HEK293 (cell line): Measurements from ENCODE around the gene SCNN1A.

Experiments
- CTCF ChIA-PET: fragments of 350-600 bp; formaldehyde crosslinking; extraction: SDS; loops from one replicate; lab custom pipeline; 2021; ENCODE audit warnings: antibody characterized with exemption; lab: Yijun Ruan, JAX
- POLR2A ChIA-PET: fragments of 300-600 bp; formaldehyde crosslinking; extraction: SDS; loops from one replicate; lab custom pipeline; 2020; ENCODE audit warnings: antibody characterized with exemption, inconsistent platforms; lab: Yijun Ruan, JAX
- H3K27ac ChIP-seq: fragments of 200-500 bp; sonication (Bioruptor generic); 2 replicates; pipeline ENCODE4 v1.5.1; 2014; ENCODE audit warnings: low read depth, low read length, control low read depth, inconsistent platforms; ENCODE audit errors: extremely low read depth
- H3K36me3 ChIP-seq, 2 experiments: fragments of 200-500 bp in 1 of 2; sonication (Bioruptor generic) in 1 of 2; 1 replicate in 1 of 2; 2 replicates in 1 of 2; pipeline ENCODE4 v1.5.1; 2014 to 2017; ENCODE audit warnings: inconsistent platforms in 2 of 2, low read length in 2 of 2; ENCODE audit not compliant: control insufficient read depth in 2 of 2, insufficient read depth in 1 of 2
- H3K4me1 ChIP-seq: fragments of 200-500 bp; sonication (Bioruptor generic); 2 replicates; pipeline ENCODE4 v1.5.1; 2014; ENCODE audit warnings: mild to moderate bottlenecking, low read length, inconsistent platforms; ENCODE audit not compliant: control insufficient read depth, insufficient read depth
- H3K4me3 ChIP-seq: 2 replicates; pipeline ENCODE4 v1.5.1; 2011; ENCODE audit warnings: low read depth, mild to moderate bottlenecking, control low read depth, low read length, moderate library complexity
- H3K9me3 ChIP-seq: fragments of 200-500 bp; sonication (Bioruptor generic); 2 replicates; pipeline ENCODE4 v1.5.1; 2014; ENCODE audit warnings: low read depth, low read length, inconsistent platforms; ENCODE audit not compliant: control insufficient read depth, insufficient read depth
- AEBP2 ChIP-seq: fragments of 450-650 bp; formaldehyde crosslinking; IDR thresholded peaks from 2 replicates; pipeline ENCODE4 v1.5.1; 2016; ENCODE audit warnings: missing biosample characterization, missing genetic modification characterization, borderline replicate concordance
- KLF1 ChIP-seq: fragments of 450-650 bp; formaldehyde crosslinking; IDR thresholded peaks from 2 replicates; pipeline ENCODE4 v1.5.1; 2016; ENCODE audit warnings: missing biosample characterization, missing genetic modification characterization
- KLF10 ChIP-seq: fragments of 450-650 bp; IDR thresholded peaks from 2 replicates; pipeline ENCODE4 v1.5.1; 2018; ENCODE audit warnings: missing biosample characterization, mild to moderate bottlenecking, missing genetic modification characterization
- PATZ1 ChIP-seq: fragments of 450-650 bp; formaldehyde crosslinking; IDR thresholded peaks from 2 replicates; pipeline ENCODE4 v1.5.1; 2016; ENCODE audit warnings: missing biosample characterization, missing genetic modification characterization
- RBAK ChIP-seq: fragments of 450-650 bp; formaldehyde crosslinking; IDR thresholded peaks from 2 replicates; pipeline ENCODE4 v1.5.1; 2016; ENCODE audit warnings: missing biosample characterization, missing genetic modification characterization
- TSHZ1 ChIP-seq: fragments of 450-650 bp; formaldehyde crosslinking; IDR thresholded peaks from 2 replicates; pipeline ENCODE4 v1.5.1; 2016; ENCODE audit warnings: missing biosample characterization, missing genetic modification characterization, borderline replicate concordance
- ZFHX2 ChIP-seq: fragments of 450-650 bp; formaldehyde crosslinking; conservative IDR thresholded peaks from 2 replicates; pipeline ENCODE4 v1.5.1; 2016; ENCODE audit warnings: missing biosample characterization, missing genetic modification characterization
- ZNF184 ChIP-seq: fragments of 450-650 bp; IDR thresholded peaks from 2 replicates; pipeline ENCODE4 v1.5.1; 2018; ENCODE audit warnings: missing biosample characterization, mild to moderate bottlenecking, missing genetic modification characterization
- ZNF2 ChIP-seq: fragments of 450-650 bp; formaldehyde crosslinking; IDR thresholded peaks from 2 replicates; pipeline ENCODE4 v1.5.1; 2016; ENCODE audit warnings: missing biosample characterization, missing genetic modification characterization
- ZNF26 ChIP-seq: fragments of 450-650 bp; formaldehyde crosslinking; IDR thresholded peaks from 2 replicates; pipeline ENCODE4 v1.5.1; 2016; ENCODE audit warnings: missing biosample characterization, missing genetic modification characterization
- ZNF311 ChIP-seq: fragments of 450-650 bp; formaldehyde crosslinking; IDR thresholded peaks from 2 replicates; pipeline ENCODE4 v1.5.1; 2017; ENCODE audit warnings: missing biosample characterization, missing genetic modification characterization, borderline replicate concordance
- ZNF335 ChIP-seq: fragments of 450-650 bp; formaldehyde crosslinking; conservative IDR thresholded peaks from 2 replicates; pipeline ENCODE4 v1.5.1; 2016; ENCODE audit warnings: missing biosample characterization, missing genetic modification characterization
- ZNF394 ChIP-seq: fragments of 450-650 bp; formaldehyde crosslinking; IDR thresholded peaks from 2 replicates; pipeline ENCODE4 v1.5.1; 2016; ENCODE audit warnings: missing biosample characterization, missing genetic modification characterization, mild to moderate bottlenecking, moderate library complexity, borderline replicate concordance
- ZNF433 ChIP-seq: fragments of 450-650 bp; formaldehyde crosslinking; IDR thresholded peaks from 2 replicates; pipeline ENCODE4 v1.5.1; 2016; ENCODE audit warnings: missing biosample characterization, missing genetic modification characterization, low read depth
- ZNF561 ChIP-seq: fragments of 450-650 bp; IDR thresholded peaks from 2 replicates; pipeline ENCODE4 v1.5.1; 2018; ENCODE audit warnings: missing biosample characterization, missing genetic modification characterization, borderline replicate concordance
- ZNF621 ChIP-seq: fragments of 450-650 bp; formaldehyde crosslinking; IDR thresholded peaks from 2 replicates; pipeline ENCODE4 v1.5.1; 2017; ENCODE audit warnings: missing biosample characterization, missing genetic modification characterization
- ZNF660 ChIP-seq: fragments of 450-650 bp; IDR thresholded peaks from 2 replicates; pipeline ENCODE4 v1.5.1; 2018; ENCODE audit warnings: missing biosample characterization, mild to moderate bottlenecking, missing genetic modification characterization
- ZNF670 ChIP-seq: fragments of 450-650 bp; formaldehyde crosslinking; IDR thresholded peaks from 2 replicates; pipeline ENCODE4 v1.5.1; 2016; ENCODE audit warnings: missing biosample characterization, missing genetic modification characterization, low read depth
- ZNF792 ChIP-seq: fragments of 450-650 bp; formaldehyde crosslinking; IDR thresholded peaks from 2 replicates; pipeline ENCODE4 v1.5.1; 2016; ENCODE audit warnings: missing biosample characterization, missing genetic modification characterization
- TF ChIP-seq, protein P1 (sequence below): fragments of 450-650 bp; formaldehyde crosslinking; IDR thresholded peaks from 2 replicates; pipeline ENCODE4 v1.5.1; 2016; ENCODE audit warnings: missing biosample characterization, missing genetic modification characterization

Gene SCNN1A

DNA sequence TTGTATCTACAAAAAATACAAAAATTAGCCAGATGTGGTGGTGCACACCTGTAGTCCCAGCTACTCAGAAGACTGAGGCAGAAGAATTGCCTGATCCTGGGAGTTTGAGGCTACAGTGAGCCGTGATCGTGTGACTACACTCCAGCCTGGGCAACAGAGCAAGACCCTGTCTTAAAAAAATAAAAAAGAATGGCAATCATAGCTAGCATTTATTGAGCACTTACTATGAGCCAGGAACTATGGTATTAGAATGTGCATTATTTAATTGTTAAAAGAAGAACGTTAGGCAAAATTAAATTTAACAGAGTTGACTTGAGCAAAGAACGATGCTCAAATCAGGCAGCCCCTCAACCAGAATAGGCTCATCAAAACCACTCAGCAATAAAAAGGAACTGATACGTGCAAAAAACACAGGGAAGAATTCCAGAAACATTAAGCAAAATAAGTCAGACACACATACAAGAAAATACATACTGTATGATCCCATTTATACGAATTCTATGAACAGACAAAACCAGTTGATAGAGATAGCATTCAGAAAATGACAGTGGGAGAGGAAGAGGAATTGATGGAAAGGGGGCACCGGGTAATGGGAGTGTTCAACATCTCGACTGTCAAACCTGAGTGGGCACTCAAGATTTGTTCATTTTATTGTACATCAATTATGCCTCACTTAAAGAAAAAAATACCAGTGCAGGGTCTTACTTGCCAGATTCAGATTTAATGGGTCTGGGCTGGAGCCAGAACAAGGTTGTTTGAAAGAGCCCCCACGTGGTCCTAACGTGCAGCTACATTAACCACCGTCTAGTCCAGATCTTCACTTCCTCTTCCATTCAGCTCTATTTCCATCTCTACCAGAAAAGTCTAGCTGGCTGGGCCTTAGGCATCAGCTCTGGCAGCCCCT is 8.0 kb downstream of the SCNN1A start (continued):
- no peak for TF ChIP-seq ZNF561 (tag by site-specific recombination)
- TF ChIP-seq, protein P1, sequence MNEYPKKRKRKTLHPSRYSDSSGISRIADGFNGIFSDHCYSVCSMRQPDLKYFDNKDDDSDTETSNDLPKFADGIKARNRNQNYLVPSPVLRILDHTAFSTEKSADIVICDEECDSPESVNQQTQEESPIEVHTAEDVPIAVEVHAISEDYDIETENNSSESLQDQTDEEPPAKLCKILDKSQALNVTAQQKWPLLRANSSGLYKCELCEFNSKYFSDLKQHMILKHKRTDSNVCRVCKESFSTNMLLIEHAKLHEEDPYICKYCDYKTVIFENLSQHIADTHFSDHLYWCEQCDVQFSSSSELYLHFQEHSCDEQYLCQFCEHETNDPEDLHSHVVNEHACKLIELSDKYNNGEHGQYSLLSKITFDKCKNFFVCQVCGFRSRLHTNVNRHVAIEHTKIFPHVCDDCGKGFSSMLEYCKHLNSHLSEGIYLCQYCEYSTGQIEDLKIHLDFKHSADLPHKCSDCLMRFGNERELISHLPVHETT (tag by site-specific recombination) = no peak
- TF ChIP-seq ZNF2 = peak; percentile 97

- H3K27ac ChIP-seq = no peak overlapping the region
- no peak overlapping the region for H3K4me3 ChIP-seq
- ChIA-PET POLR2A (interaction anchor here (0.9 to 1.9 kb wide), 4 partner anchors 12 to 28 kb away, joined by 3 to 15 read pairs (median 6); partner anchors contain the start of genes SCNN1A and TNFRSF1A), CTCF (interaction anchor here (0.6 kb wide), 1 partner anchor 331 kb away, joined by 3 read pairs; no protein-coding TSS in a partner anchor)
- peaks cover 4% of the 10 kb centered on the region for H3K4me1 ChIP-seq
- no peaks in the 10 kb centered on the region for H3K9me3 ChIP-seq
- TF ChIP-seq KLF1 = peak; percentile 90
- no peak for TF ChIP-seq ZNF792 (tag by site-specific recombination)
- H3K36me3 ChIP-seq = no peaks in the 10 kb centered on the region
Observed at GRCh38 chr12:6364044-6364374, 11.4 kb downstream of the SCNN1A start.

DNA sequence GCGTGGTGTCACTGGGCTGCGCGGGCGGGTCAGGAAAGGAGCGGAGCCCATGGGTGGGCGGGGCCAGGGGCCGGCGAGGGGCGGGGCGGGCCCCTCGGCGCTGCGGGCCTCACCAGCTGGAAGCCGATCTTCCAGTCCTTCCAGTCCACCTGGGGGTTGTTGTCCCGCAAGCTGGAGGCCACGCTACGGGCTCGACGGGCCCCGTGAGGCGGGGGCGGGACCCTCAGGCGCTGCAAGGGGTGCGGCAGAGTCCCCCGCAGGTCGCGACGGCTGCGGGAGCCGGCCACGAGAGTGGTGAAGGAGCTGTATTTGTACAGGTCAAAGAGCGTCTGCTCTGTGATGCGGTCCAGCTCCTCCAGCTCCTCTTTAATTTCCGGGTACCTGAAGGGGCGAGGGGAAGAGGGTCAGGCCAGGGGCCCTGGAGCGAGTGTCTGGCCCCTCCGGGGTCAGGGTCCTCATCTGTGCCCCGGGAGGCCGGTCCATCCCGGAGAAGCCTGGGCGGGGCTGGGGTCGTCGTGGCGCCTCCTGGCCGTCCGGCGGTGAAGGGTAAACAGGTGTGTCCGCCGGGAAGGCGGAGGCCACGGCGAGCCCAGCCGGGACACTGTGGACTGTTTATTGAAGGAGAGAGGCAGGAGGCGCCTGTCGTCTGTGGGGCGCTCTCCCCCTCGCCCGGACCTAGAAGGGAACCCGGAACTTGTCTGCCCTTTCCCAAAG is 11.9 kb downstream of the SCNN1A start:
- peak overlapping the region; percentile 55; the same call in 1 of the 2 replicates for H3K27ac ChIP-seq
- H3K4me3 ChIP-seq = peak overlapping the region; percentile 34
- POLR2A ChIA-PET = interaction anchor here (0.9 to 1.9 kb wide), 7 partner anchors 8 to 28 kb away, joined by 3 to 15 read pairs (median 6); partner anchors contain the start of genes SCNN1A and TNFRSF1A
- CTCF ChIA-PET = interaction anchor here (0.6 to 1.2 kb wide), 4 partner anchors 26 to 330 kb away, joined by 3 to 5 read pairs (median 4); no protein-coding TSS in a partner anchor
- H3K4me1 ChIP-seq = peaks cover 4% of the 10 kb centered on the region
- no peaks in the 10 kb centered on the region for H3K9me3 ChIP-seq
- no peaks in the 10 kb centered on the region for H3K36me3 ChIP-seq
- TF ChIP-seq ZNF311 (tag by site-specific recombination) (no peak), TSHZ1 (tag by site-specific recombination) (no peak), ZFHX2 (tag by site-specific recombination) (0 out of 2 replicates have a peak, but pooled peaks have one; percentile 20), ZNF184 (tag by site-specific recombination) (no peak), KLF10 (tag by site-specific recombination) (peak; percentile 72), ZNF335 (tag by site-specific recombination) (no peak), ZNF433 (no peak), RBAK (no peak), ZNF621 (tag by site-specific recombination) (no peak), ZNF660 (no peak), ZNF670 (no peak), AEBP2 (tag by site-specific recombination) (no peak), ZNF394 (tag by site-specific recombination) (no peak), PATZ1 (peak; percentile 21; the same call in 1 of the 2 replicates), ZNF26 (tag by site-specific recombination) (no peak)
